ENCODE results near the gene BMP6. TPM values are rescaled to one million over a fixed set of nuclear protein-coding genes. Genes with fewer than 3 reads are reported as not detected.

Gene BMP6
- polyA plus RNA-seq, 1 donor, result 6.8 TPM

- DNase-seq, result no peak
Measured at GRCh38 chr6:7719364-7719850, 6.5 kb upstream of the BMP6 start.

DNA sequence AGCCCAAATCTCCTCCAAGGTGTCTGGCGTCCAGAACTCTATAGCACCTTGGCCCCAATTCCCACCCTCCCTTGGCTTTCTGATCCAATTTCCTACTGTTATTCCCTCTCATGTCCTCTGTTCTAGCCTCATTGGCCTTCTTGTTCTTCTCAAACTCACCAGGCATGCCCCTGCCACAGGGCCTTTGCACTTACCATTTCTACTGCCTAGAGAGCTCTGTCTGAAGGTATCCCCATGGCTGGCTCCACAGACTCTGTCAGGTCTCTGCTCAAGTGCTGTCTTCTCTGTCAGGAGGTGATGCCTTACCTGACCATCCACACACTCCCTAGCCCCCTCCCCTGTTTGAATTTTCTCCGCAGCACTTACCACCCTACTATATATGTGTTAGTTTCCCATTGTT is 5.6 kb upstream of the BMP6 start:
- no peak for DNase-seq

DNA sequence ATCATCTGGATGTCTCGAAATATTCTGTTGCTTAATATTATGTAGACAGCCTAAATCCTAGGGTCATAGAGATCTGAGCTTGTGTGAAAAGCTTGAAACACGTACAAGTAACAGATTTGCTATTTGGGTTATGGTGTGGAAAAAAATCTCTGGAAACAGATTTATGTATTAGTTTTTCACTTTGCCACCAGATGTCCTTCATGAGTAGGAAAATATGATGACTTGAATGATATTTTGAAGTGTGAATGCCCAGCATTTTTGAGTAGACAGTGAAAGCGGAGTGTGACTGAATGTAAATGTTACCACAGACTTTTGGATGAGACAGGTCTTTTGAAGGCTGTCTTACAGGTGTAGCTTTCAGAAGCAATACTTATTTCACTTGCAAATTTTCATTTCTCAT is 4.2 kb upstream of the BMP6 start:
- DNase-seq, result no peak

DNA sequence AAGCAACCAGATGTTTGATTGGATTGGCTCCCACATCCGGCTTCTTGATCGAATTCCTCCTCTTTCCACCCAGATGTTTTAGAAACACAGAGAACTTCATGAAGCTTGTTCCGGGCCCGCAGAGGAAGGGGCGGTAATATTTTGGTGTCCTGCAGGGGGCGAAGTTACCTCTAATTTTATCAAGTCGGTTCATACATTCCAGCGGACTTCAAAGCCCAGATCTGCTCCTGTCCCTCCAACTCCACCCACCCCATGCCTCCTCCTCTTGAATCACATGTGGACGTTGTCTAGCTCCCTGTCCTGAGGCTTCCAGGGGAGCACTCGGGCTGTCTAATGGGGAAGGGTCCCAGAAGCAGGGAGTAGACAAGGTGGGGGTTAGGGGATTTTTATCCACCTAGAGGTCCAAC is 2.9 kb upstream of the BMP6 start:
- peak; percentile 84 for DNase-seq

GRCh38 chr6:7723554-7723953 is 2.3 kb upstream of the BMP6 start:
- DNase-seq, result no peak

- DNase-seq, result no peak
Measured at GRCh38 chr6:7725412-7725811, 487 bp upstream of the BMP6 start.

DNA sequence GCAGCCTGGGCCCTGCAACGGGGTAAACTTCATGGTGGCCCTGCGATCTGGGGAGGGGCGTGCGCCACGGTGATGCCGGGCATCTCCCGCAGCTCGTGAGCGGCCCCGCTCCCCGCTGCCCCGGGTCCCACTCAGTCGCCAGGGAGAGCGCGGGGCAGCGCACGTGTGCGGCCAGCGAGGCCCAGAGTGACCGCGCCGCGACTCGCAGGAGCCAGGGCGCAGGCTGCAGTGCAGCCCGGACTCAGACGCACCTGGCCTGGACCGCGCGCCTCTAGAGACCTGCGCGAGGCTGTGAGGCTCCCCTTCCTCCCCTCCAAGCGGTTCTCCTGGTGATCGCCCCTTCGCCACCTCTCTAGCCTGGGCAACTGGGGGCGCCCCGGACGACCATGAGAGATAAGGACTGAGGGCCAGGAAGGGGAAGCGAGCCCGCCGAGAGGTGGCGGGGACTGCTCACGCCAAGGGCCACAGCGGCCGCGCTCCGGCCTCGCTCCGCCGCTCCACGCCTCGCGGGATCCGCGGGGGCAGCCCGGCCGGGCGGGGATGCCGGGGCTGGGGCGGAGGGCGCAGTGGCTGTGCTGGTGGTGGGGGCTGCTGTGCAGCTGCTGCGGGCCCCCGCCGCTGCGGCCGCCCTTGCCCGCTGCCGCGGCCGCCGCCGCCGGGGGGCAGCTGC is 652 bp downstream of the BMP6 start:
- no peak for DNase-seq

DNA sequence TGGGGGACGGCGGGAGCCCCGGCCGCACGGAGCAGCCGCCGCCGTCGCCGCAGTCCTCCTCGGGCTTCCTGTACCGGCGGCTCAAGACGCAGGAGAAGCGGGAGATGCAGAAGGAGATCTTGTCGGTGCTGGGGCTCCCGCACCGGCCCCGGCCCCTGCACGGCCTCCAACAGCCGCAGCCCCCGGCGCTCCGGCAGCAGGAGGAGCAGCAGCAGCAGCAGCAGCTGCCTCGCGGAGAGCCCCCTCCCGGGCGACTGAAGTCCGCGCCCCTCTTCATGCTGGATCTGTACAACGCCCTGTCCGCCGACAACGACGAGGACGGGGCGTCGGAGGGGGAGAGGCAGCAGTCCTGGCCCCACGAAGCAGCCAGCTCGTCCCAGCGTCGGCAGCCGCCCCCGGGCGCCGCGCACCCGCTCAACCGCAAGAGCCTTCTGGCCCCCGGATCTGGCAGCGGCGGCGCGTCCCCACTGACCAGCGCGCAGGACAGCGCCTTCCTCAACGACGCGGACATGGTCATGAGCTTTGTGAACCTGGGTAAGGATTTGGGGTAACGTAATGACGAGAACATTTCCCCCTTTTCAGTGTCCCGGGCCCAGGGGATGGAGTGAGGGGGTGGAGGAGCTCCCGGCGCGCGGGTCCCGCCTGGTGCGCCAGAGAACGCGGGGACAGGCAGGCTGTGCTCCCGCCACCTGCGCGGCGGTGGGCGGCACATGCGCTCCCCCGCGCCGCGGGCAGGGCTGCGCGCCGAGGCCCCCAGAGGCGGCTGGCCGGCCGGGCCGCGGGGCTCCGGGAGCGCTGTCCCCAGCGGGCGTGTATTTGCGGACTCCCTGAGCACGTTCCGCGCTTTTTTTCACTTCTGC is 1.4 kb downstream of the BMP6 start:
- DNase-seq, result no peak

GRCh38 chr6:7727946-7728854 is 2.3 kb downstream of the BMP6 start:
- DNase-seq, result no peak

DNA sequence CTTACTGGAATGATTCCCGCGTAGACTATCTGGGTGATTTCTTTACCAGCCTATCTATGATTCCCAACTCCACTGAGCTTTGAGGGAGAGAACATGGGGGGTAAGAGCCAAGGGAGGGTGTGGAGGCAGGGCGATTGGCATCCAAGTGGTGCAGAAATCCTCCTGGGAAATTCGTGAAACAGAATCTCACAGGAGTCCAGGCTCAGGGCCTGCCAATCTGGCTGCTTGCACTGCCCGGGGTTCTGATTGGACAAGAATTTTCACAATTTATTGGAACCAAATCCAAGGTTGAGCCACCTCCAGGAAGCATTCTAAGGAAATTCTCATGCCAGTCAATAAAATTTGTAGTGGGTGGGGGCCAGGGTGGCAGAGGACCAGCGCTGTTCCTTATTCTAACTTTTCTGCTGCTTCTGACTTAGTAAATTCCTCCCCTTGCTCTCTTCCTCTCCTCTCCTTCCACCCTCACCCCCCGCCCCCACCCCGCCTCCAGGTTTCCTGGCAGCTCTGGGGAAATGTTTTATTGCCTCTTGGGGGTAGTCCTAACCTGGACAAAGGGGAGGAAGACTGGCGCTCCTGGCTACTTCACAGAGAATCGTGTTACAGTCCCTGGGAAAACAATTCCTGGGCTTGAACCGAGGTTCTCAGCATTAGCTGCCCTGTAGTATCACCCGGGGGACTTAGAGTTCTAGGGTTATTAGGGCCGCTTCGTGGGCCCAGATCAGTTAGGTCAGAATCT is 3.1 kb downstream of the BMP6 start:
- DNase-seq, result no peak

DNA sequence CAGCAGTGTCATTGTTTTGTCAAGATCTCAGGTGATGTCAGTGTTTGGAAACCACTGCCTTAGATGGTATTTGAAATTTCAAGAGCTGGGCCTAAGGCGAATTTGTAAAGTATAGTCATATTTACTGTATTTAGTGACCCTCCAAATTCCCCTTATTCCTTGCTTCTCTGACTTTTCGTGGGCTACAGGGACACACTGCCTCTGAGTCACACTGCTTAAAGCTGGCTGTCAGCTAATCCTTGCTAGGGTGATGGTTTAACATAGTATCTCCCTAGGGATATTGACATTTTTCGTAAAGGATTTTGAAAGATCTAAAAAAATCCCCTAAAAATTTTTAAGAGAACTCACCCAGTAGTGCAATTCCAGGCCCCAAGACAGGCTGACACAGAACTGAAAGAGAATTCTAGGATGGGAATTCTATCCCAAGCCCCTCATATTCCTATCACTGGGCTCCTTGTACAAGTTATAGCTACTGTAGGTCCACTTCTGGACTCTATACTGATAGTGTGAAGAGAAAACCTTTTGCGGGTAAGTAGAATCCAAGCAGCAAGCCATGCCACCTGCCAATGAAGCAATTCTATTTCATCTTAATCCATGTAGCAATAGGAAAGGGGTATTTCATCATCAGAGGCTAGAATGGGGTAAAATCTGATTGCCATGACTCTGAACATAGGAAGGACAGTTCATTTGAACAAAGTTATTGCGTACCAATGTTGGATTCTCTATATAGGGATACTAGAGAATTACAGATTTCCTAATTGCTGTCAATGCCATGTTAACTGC is 4.3 kb downstream of the BMP6 start:
- no peak for DNase-seq

DNA sequence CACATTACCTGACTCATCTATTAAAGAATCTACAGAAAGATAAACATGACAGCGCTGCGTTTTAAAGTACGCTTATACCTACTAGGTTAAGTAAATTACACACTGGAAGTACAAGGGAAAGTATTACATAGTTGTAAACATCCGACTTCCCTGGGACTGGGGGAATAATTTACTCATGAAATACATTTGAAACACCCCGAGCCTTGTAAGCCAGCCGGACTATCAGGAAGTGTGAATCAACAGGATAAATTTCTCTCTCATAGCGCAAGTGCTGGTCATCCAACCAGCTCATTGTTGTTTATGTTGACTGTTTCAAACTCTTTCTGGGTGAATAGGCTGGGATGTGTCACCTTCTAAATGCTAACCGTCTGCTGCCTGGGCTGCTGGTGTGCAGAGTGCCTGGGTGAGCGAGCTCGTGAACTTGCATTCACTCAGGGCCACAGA is 4.9 kb downstream of the BMP6 start:
- no peak for DNase-seq

DNA sequence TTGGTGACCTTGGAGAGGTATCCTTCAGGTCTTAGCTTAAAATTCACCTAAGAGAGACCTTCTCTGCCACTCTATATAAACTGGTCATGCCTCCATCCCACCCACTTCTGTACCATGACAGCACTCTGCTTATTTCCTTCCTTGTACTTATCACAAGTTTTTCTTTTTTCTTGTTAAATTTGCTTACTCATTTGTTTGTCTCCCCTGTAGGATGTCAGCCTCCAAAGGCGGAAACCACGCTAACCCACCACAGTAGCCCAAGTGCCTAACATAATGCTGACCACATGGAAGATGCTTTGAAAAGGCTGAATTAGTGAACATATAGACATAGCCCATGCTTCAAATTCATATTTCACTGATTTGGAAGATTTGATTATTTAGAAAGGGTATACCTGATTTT is 5.4 kb downstream of the BMP6 start:
- DNase-seq, result no peak

GRCh38 chr6:7732228-7732627 is 6.3 kb downstream of the BMP6 start:
- DNase-seq, result no peak

DNA sequence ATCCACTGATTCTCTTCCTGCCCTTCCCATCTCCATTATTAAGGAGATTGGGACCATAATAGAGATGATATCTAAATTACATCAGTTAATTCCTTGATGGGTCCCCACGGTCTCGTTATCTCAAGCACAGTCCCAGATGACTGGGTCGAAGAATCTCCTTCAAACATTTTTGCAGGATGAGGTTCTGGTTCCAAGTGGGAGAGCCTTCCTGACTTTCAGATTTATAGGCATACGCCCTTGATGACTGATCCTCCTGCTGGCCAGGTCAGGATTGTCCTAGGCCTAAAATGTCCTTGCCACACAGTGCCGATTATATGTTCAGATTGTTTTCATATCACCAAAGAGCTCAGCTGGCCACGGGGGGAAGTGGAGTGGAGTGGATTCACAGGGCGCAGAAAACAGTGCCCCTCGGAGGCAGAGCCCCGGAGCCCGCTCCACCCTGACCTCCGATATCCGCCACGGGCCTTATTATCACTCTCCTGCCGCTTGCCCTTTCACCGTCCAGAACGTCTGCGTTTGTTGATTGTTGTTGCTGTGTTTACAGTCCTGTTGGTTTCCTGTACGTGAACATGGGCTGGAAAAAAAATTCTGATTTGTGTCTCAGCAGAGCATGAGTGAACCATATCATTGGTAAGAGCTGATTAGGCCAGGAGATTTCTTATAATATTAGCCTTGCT is 8.9 kb downstream of the BMP6 start:
- no peak for DNase-seq

- no peak for DNase-seq
Measured at GRCh38 chr6:7737106-7737505, 11.2 kb downstream of the BMP6 start.

- DNase-seq, result no peak
Measured at GRCh38 chr6:7737867-7738266, 12.0 kb downstream of the BMP6 start.

DNA sequence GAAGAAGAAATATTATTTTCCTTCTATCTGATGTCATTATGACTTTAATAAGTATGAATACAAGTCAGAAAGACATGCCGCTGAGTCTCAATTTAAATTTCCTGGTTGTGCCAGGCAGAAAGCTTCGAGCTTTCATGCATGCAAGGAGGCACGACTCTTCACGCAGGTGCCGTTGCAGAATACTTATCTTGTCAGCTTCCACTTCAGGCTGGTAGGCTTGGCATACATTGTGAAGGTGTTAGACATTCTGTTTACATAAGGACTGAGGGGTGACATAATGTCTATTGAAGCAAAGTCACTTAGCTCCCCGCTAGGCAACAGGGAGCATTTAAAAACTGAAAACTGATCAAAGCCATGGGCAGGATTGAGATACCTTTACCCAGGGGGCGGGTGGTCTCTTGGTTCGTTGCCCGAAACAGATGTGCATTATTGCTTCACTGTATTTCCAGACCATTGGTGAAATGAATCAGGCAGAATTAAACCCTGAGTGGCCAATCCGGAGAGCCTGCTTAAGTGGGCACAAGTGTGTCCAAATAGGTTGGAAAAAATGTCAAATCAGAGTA is 16.4 kb downstream of the BMP6 start:
- no peak for DNase-seq

- DNase-seq, result no peak
Measured at GRCh38 chr6:7745942-7746341, 20.0 kb downstream of the BMP6 start.

DNA sequence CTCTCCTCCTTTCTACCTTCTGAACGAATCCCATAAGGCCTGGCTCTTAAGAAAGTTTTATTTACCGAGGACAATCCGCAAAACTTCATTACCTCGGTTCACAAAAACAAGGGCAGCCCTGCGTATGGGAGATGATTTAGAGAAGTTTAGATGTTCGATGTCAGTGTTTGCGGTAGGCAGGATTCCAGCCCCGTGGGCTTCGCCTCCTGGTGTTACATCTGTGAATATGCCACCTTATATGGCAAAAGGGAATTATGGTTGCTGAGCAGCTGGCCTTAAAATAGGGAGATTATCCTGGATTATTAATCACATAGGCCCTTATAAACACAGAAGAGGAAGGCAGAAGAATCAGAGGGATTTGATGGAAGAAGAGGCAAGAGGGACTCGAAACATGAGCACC is 21.1 kb downstream of the BMP6 start:
- DNase-seq, result no peak
